Measurements from ENCODE around the gene ITGA1. TPM values are rescaled to one million over a fixed set of nuclear protein-coding genes. Genes with fewer than 3 reads are reported as not detected.
"Not testable (repeated sequence)": the region's sequence is repeated elsewhere in the genome, so short reads cannot be mapped to it uniquely, and the experiment has no call there.

ITGA1 gene
- total RNA-seq, 1 donor = 31.8 TPM

DNA sequence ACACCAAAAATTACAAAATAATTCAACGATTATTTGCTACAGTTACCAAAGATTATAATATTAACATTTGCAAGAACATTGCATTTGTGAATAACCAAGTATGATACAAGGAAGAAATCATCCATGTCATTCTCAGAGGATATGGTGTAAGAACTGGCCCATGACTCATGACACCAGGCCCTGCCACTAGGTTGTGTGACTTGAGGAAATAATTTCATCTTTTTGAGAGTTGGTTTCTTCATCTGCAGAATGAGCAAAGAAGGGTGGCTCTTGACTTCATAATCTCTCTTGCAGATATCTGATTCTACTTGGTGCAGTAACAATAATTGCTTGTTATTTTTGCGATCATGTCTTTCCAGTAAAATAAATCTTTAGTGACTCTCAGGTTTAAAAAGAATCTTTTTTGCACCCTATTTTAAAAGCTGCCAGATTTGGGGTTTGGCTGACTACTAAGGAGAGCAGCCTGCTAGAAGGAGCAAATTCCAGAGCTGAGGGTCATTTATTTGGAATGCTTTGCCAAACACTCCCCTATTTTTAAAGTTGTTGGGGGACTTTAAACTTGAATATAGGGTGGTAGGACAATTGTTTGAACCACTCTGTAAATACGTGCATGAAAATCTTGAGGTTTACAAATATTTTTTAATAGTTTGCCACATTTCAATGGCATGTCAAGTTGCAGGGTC is 23.5 kb downstream of the ITGA1 start:
- no peaks in the 10 kb centered on the region for H3K36me3 ChIP-seq (ENCODE audit: insufficient read depth, low read length)
- H3K79me2 ChIP-seq (ENCODE audit: insufficient read depth, low read length) = no peaks in the 10 kb centered on the region
- peaks cover 52% of the 10 kb centered on the region for H3K4me1 ChIP-seq (ENCODE audit: insufficient read depth, low read length)
- H4K20me1 ChIP-seq (ENCODE audit: insufficient read depth, low read length) = no peaks in the 10 kb centered on the region
- no peak overlapping the region for H3K4me3 ChIP-seq (ENCODE audit: insufficient read depth, low read length)
- DNase-seq (ENCODE audit: insufficient read length, low spot score, missing footprints) = no peak
- peak overlapping the region; percentile 18 for H3K4me2 ChIP-seq (ENCODE audit: insufficient read depth, low read length)
- no peak overlapping the region for H2AFZ ChIP-seq (ENCODE audit: low read length)
- TF ChIP-seq, protein P1, sequence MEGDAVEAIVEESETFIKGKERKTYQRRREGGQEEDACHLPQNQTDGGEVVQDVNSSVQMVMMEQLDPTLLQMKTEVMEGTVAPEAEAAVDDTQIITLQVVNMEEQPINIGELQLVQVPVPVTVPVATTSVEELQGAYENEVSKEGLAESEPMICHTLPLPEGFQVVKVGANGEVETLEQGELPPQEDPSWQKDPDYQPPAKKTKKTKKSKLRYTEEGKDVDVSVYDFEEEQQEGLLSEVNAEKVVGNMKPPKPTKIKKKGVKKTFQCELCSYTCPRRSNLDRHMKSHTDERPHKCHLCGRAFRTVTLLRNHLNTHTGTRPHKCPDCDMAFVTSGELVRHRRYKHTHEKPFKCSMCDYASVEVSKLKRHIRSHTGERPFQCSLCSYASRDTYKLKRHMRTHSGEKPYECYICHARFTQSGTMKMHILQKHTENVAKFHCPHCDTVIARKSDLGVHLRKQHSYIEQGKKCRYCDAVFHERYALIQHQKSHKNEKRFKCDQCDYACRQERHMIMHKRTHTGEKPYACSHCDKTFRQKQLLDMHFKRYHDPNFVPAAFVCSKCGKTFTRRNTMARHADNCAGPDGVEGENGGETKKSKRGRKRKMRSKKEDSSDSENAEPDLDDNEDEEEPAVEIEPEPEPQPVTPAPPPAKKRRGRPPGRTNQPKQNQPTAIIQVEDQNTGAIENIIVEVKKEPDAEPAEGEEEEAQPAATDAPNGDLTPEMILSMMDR (IDR thresholded peaks at IDR 0.05; ENCODE audit: extremely low read depth, low read depth, low read length) = no peak
- no peaks in the 10 kb centered on the region for H3K27me3 ChIP-seq (ENCODE audit: insufficient read depth, low read length)
- H3K9me3 ChIP-seq (ENCODE audit: low read depth, low read length) = no peaks in the 10 kb centered on the region
- peak overlapping the region; percentile 73 for H3K27ac ChIP-seq (ENCODE audit: low read depth, low read length)

DNA sequence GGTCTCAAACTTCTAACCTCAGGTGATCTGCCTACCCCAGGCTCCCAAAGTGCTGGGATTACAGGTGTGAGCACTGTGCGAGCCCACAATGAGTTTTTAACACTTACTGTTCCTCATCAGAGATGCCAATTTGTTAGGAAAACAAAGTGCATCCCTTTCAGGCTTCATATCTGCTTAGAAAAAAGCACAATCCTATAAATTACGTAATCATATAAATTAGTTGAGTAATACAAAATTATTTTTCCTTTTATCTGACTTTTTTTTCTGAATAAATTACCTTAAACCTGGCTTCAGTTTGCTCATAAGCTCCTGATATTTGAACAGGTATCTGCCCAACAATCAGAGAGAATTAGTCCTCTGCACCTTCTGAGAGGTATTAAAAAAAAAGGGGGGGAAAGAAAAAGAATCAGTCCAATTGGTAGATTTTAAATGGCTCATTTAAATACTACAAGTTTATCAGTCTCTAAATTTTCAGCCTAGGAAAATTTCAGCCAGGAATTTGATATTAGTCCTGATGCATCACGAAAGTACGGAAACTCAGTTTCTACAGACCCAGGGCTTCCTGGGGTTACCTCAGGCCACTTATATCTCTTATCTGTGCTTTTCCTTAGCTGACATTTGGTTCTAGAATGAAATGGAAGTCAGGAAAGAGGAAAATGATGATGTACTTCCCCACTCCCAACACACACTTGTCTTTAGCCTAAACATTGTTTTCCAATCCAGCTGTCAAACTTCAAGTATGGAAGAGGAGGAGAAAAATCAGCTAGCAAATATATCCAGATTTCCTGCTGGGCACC is 26.8 kb downstream of the ITGA1 start:
- Histone ChIP-seq H3K9me3 (ENCODE audit: low read depth, low read length) (no peaks in the 10 kb centered on the region), H4K20me1 (ENCODE audit: insufficient read depth, low read length) (no peaks in the 10 kb centered on the region), H3K4me1 (ENCODE audit: insufficient read depth, low read length) (peaks cover 31% of the 10 kb centered on the region), H3K4me3 (ENCODE audit: insufficient read depth, low read length) (no peak overlapping the region), H3K36me3 (ENCODE audit: insufficient read depth, low read length) (no peaks in the 10 kb centered on the region), H3K79me2 (ENCODE audit: insufficient read depth, low read length) (no peaks in the 10 kb centered on the region), H3K4me2 (ENCODE audit: insufficient read depth, low read length) (no peak overlapping the region), H3K27me3 (ENCODE audit: insufficient read depth, low read length) (no peaks in the 10 kb centered on the region), H2AFZ (ENCODE audit: low read length) (no peak overlapping the region), H3K27ac (ENCODE audit: low read depth, low read length) (no peak overlapping the region)
- TF ChIP-seq, protein P1 (IDR thresholded peaks at IDR 0.05; ENCODE audit: extremely low read depth, low read depth, low read length) = no peak
- DNase-seq (ENCODE audit: insufficient read length, low spot score, missing footprints) = no peak

DNA sequence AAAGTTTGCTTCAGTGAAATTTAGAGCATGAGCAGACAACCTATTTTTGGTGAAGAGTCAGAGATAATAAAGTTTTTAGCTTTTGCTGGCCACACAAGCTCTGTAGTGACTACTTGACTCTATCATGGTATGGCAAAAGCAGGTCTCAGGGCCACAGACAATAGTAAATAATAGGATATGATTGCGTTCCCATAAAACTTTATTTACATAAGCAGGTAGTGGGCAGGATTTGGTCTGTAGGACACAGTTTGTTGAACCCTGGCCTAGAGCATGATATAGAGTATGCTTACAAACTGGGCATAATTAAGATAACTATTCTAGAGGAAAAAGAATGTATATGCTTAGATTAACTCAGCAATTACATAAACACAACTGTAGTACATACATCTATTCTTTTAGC is 30.1 kb downstream of the ITGA1 start:
- no peak overlapping the region for H2AFZ ChIP-seq (ENCODE audit: low read length)
- H4K20me1 ChIP-seq (ENCODE audit: insufficient read depth, low read length) = no peaks in the 10 kb centered on the region
- H3K4me2 ChIP-seq (ENCODE audit: insufficient read depth, low read length) = no peak overlapping the region
- H3K27ac ChIP-seq (ENCODE audit: low read depth, low read length) = no peak overlapping the region
- H3K27me3 ChIP-seq (ENCODE audit: insufficient read depth, low read length) = no peaks in the 10 kb centered on the region
- no peaks in the 10 kb centered on the region for H3K9me3 ChIP-seq (ENCODE audit: low read depth, low read length)
- TF ChIP-seq, protein P1 (IDR thresholded peaks at IDR 0.05; ENCODE audit: extremely low read depth, low read depth, low read length) = no peak
- H3K4me1 ChIP-seq (ENCODE audit: insufficient read depth, low read length) = peaks cover 12% of the 10 kb centered on the region
- H3K79me2 ChIP-seq (ENCODE audit: insufficient read depth, low read length) = no peaks in the 10 kb centered on the region
- no peak for DNase-seq (ENCODE audit: insufficient read length, low spot score, missing footprints)
- H3K4me3 ChIP-seq (ENCODE audit: insufficient read depth, low read length) = no peak overlapping the region
- no peaks in the 10 kb centered on the region for H3K36me3 ChIP-seq (ENCODE audit: insufficient read depth, low read length)

DNA sequence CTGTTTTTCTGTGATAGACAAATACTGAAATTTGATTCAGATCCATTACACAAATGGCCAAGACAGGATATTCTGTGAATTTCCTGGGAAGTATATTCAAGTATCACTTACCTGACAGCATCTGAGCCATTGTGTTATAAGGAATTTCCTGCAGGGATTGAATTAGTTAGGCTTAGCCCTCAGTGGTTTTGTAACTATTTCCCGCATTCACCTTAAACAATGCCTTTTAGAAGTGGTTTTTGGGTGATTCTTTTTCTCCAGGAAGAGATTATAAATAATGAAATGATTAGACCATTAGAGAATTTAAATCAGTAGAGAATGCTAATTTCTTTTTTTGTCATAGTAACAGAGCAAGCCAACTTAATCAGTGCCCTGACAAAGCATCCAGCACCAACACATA is 30.6 kb downstream of the ITGA1 start:
- H2AFZ ChIP-seq (ENCODE audit: low read length) = no peak overlapping the region
- TF ChIP-seq, protein P1 (IDR thresholded peaks at IDR 0.05; ENCODE audit: extremely low read depth, low read depth, low read length) = no peak
- no peaks in the 10 kb centered on the region for H3K9me3 ChIP-seq (ENCODE audit: low read depth, low read length)
- H3K4me3 ChIP-seq (ENCODE audit: insufficient read depth, low read length) = no peak overlapping the region
- no peaks in the 10 kb centered on the region for H3K79me2 ChIP-seq (ENCODE audit: insufficient read depth, low read length)
- no peak overlapping the region for H3K4me2 ChIP-seq (ENCODE audit: insufficient read depth, low read length)
- DNase-seq (ENCODE audit: insufficient read length, low spot score, missing footprints) = no peak
- no peaks in the 10 kb centered on the region for H3K36me3 ChIP-seq (ENCODE audit: insufficient read depth, low read length)
- H3K4me1 ChIP-seq (ENCODE audit: insufficient read depth, low read length) = peaks cover 12% of the 10 kb centered on the region
- no peaks in the 10 kb centered on the region for H4K20me1 ChIP-seq (ENCODE audit: insufficient read depth, low read length)
- no peaks in the 10 kb centered on the region for H3K27me3 ChIP-seq (ENCODE audit: insufficient read depth, low read length)
- no peak overlapping the region for H3K27ac ChIP-seq (ENCODE audit: low read depth, low read length)

DNA sequence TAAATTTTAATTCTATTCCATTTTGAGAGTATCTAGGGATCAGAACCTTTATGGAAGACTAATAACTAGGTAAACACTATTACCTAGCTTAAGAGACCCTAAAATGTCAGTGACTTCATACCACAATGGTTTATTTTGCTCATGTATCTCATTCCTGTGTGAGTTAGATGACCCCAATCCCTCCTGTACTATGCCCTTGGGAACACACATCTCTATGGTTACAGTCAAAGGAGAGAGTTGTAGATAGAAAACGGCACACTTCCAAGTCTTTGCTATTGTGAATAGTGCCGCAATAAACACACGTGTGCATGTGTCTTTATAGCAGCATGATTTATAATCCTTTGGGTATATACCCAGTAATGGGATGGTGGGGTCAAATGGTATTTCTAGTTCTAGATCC is 31.1 kb downstream of the ITGA1 start:
- not testable (repeated sequence) for H3K4me2 ChIP-seq (ENCODE audit: insufficient read depth, low read length); H3K27me3 ChIP-seq (ENCODE audit: insufficient read depth, low read length); H4K20me1 ChIP-seq (ENCODE audit: insufficient read depth, low read length); H3K9me3 ChIP-seq (ENCODE audit: low read depth, low read length); H3K4me3 ChIP-seq (ENCODE audit: insufficient read depth, low read length); H2AFZ ChIP-seq (ENCODE audit: low read length); H3K36me3 ChIP-seq (ENCODE audit: insufficient read depth, low read length); H3K4me1 ChIP-seq (ENCODE audit: insufficient read depth, low read length); DNase-seq (ENCODE audit: insufficient read length, low spot score, missing footprints); H3K27ac ChIP-seq (ENCODE audit: low read depth, low read length); H3K79me2 ChIP-seq (ENCODE audit: insufficient read depth, low read length)

All from osteoblast (primary cell).